OCI-LY7 (cell line): ENCODE data around the gene DVL1. TPM values are rescaled to one million over a fixed set of nuclear protein-coding genes. Genes with fewer than 3 reads are reported as not detected.

Experiments
- BruUV-seq: library from RNA; stranded (reverse); fragments of 400-500 nt; replicated peaks from 2 replicates; lab custom pipeline; 2021; lab: Mats Ljungman, UMichigan
- CTCF ChIA-PET: fragments of 300-600 bp; sonication (Branson Sonifier 250); formaldehyde crosslinking; loops from one replicate; lab custom pipeline; 2022; ENCODE audit warnings: antibody characterized with exemption; ENCODE audit not compliant: unreplicated experiment; lab: Charles Lee
- POLR2A ChIA-PET: fragments of 300-600 bp; sonication (Branson Sonifier 250); formaldehyde crosslinking; loops from one replicate; lab custom pipeline; 2022; ENCODE audit warnings: antibody characterized with exemption; lab: Charles Lee
- DNase-seq: peaks from one replicate; pipeline ENCODE4 v3.0.0-alpha.2; 2015; ENCODE audit warnings: low spot score
- H2AFZ ChIP-seq: fragments of 200-600 bp; sonication (generic), shearing (Covaris generic); 2 replicates; pipeline ENCODE4 v1.6.1; 2014; ENCODE audit warnings: mild to moderate bottlenecking, antibody characterized with exemption, low read length, moderate library complexity
- H3K27ac ChIP-seq: fragments of 200-600 bp; sonication (generic); 2 replicates; pipeline ENCODE4 v1.5.1; 2014; ENCODE audit warnings: mixed run types, low read depth, mild to moderate bottlenecking, moderate library complexity, low read length, inconsistent platforms; ENCODE audit not compliant: poor library complexity, severe bottlenecking
- H3K36me3 ChIP-seq: fragments of 200-600 bp; sonication (generic); 2 replicates; pipeline ENCODE4 v1.6.1; 2014; ENCODE audit warnings: mild to moderate bottlenecking, antibody characterized with exemption, low read length, moderate library complexity, mixed read lengths; ENCODE audit not compliant: insufficient read depth
- H3K4me1 ChIP-seq: fragments of 200-600 bp; sonication (generic); 2 replicates; pipeline ENCODE4 v1.5.1; 2014; ENCODE audit warnings: mild to moderate bottlenecking, low read length; ENCODE audit not compliant: insufficient read depth, poor library complexity, severe bottlenecking
- H3K4me2 ChIP-seq: fragments of 200-600 bp; sonication (generic); 2 replicates; pipeline ENCODE4 v1.6.1; 2014; ENCODE audit warnings: mild to moderate bottlenecking, low read length
- H3K4me3 ChIP-seq: fragments of 200-600 bp; sonication (generic); 2 replicates; pipeline ENCODE4 v1.5.1; 2014; ENCODE audit warnings: mild to moderate bottlenecking, low read depth, low read length; ENCODE audit not compliant: poor library complexity, severe bottlenecking
- H3K79me2 ChIP-seq: fragments of 200-600 bp; sonication (generic); 2 replicates; pipeline ENCODE4 v1.6.1; 2016; ENCODE audit warnings: low read depth, mild to moderate bottlenecking, low read length, moderate library complexity, mixed read lengths; ENCODE audit not compliant: insufficient read depth
- H3K9me2 ChIP-seq: fragments of 200-600 bp; sonication (generic); 2 replicates; pipeline ENCODE4 v1.6.1; 2016; ENCODE audit warnings: mild to moderate bottlenecking, low read length, mixed read lengths; ENCODE audit not compliant: insufficient read depth
- H3K9me3 ChIP-seq: fragments of 200-600 bp; sonication (generic); 2 replicates; pipeline ENCODE4 v1.6.1; 2014; ENCODE audit warnings: mild to moderate bottlenecking, mixed run types, low read length, mixed read lengths
- H4K20me1 ChIP-seq: fragments of 200-600 bp; sonication (generic); 2 replicates; pipeline ENCODE4 v1.6.1; 2014; ENCODE audit warnings: mild to moderate bottlenecking, antibody characterized with exemption, low read length, moderate library complexity, mixed read lengths; ENCODE audit not compliant: insufficient read depth
- CTCF ChIP-seq: fragments of 200-600 bp; sonication (generic); conservative IDR thresholded peaks from 2 replicates; pipeline ENCODE4 v1.5.1; 2014; ENCODE audit warnings: mild to moderate bottlenecking, antibody characterized with exemption, low read length, moderate library complexity, mixed read lengths
- EZH2phosphoT487 ChIP-seq: fragments of 200-600 bp; sonication (generic); IDR thresholded peaks from 2 replicates; pipeline ENCODE4 v1.6.1; 2018; ENCODE audit warnings: low read depth, borderline replicate concordance, mild to moderate bottlenecking, mixed run types, antibody characterized with exemption, low read length, moderate library complexity, mixed read lengths
- intact Hi-C: fragments of 100-400 bp; cut with micrococcal nuclease; formaldehyde crosslinking; loops from one replicate; pipeline ENCODE4 v1.10.0; 2022; ENCODE audit not compliant: unreplicated experiment
- total RNA-seq, 2 experiments: library from RNA; depleted of rRNA in 1 of 2; stranded (reverse); fragments of >200 nt in 1 of 2; shearing (Covaris generic) in 1 of 2; gene quantifications; 2 replicates each; pipeline ENCODE4 v1.2.3, GENCODE V29; 2014 to 2022

DVL1 gene
- total RNA-seq, 2 experiments from 2014 or later, result 27.8 to 47.1 TPM

- POLR2A ChIA-PET, result no interaction called here
- intact Hi-C loops, result no loop called here
Measured at GRCh38 chr1:1355416-1355815, 6.2 kb upstream of the DVL1 start.

GRCh38 chr1:1354271-1355247, 5.3 kb upstream of the DVL1 start:
- H3K36me3 ChIP-seq, result no peaks in the 10 kb centered on the region
- no peak for DNase-seq

More at GRCh38 chr1:1355416-1355815, 6.2 kb upstream of the DVL1 start:
- Histone ChIP-seq H3K36me3 (no peaks in the 10 kb centered on the region), H4K20me1 (no peaks in the 10 kb centered on the region), H3K79me2 (no peaks in the 10 kb centered on the region), H3K4me3 (no peak overlapping the region), H3K4me2 (no peak overlapping the region), H2AFZ (no peak overlapping the region), H3K4me1 (peaks cover 21% of the 10 kb centered on the region), H3K27ac (no peak overlapping the region), H3K9me2 (no peaks in the 10 kb centered on the region), H3K9me3 (no peaks in the 10 kb centered on the region)
- CTCF ChIA-PET, result no interaction called here
- no peak for TF ChIP-seq CTCF
- TF ChIP-seq EZH2phosphoT487, result no peak
- BruUV-seq, result no TSS peak
- DNase-seq, result no peak

More at GRCh38 chr1:1354271-1355247, 5.3 kb upstream of the DVL1 start:
- Histone ChIP-seq H4K20me1 (no peaks in the 10 kb centered on the region), H3K79me2 (no peaks in the 10 kb centered on the region), H3K4me1 (peaks cover 21% of the 10 kb centered on the region), H3K4me2 (no peak overlapping the region), H2AFZ (no peak overlapping the region), H3K9me2 (no peaks in the 10 kb centered on the region), H3K27ac (no peak overlapping the region), H3K9me3 (no peaks in the 10 kb centered on the region), H3K4me3 (no peak overlapping the region)
- ChIA-PET POLR2A (no interaction called here), CTCF (no interaction called here)
- TF ChIP-seq EZH2phosphoT487 (no peak), CTCF (no peak)
- intact Hi-C loops, result no loop called here
- BruUV-seq, result no TSS peak
